ENCODE data around the gene ZNF341. TPM values are rescaled to one million over a fixed set of nuclear protein-coding genes. Genes with fewer than 3 reads are reported as not detected.

Gene ZNF341
- total and polyA plus RNA-seq, 2 donors (not counting 1 experiment from before 2014, with no cell fraction given): 9.1 to 10.9 TPM

- no peak for TF ChIP-seq CTCF (IDR thresholded peaks at IDR 0.05)
- no peak for TF ChIP-seq EZH2 (IDR thresholded peaks at IDR 0.05; ENCODE audit: borderline replicate concordance, insufficient read depth, low read depth, low read length, poor library complexity, severe bottlenecking)
- no peaks in the 10 kb centered on the region for H3K27me3 ChIP-seq (replicated peaks in 1 of 4; ENCODE audit: control extremely low read depth in 1 of 4, control insufficient read depth in 3 of 4, insufficient read depth in 4 of 4, low read length in 3 of 4)
- Mint-ChIP-seq H3K27ac (no peak overlapping the region), H3K4me1 (no peaks in the 10 kb centered on the region), H3K9me3 (ENCODE audit: insufficient read depth) (no peaks in the 10 kb centered on the region), H3K27me3 (no peaks in the 10 kb centered on the region), H3K4me3 (no peak overlapping the region)
- no peaks in the 10 kb centered on the region for H3K9me3 ChIP-seq (ENCODE audit: control extremely low read depth in 1 of 3, control insufficient read depth in 2 of 3, insufficient read depth in 1 of 3, low read length in 2 of 3)
- 94% methylated on average over 4 of the region's 4 CpGs for WGBS (ENCODE audit: insufficient coverage)
- H3K4me3 ChIP-seq (ENCODE audit: control extremely low read depth in 1 of 5, extremely low read depth in 1 of 5, insufficient read depth in 1 of 5, low read depth in 2 of 5, low read length in 4 of 5): no peak overlapping the region
- no peak overlapping the region for H2AFZ ChIP-seq (ENCODE audit: insufficient read depth, low read depth, low read length, poor library complexity, severe bottlenecking)
- no peaks in the 10 kb centered on the region for H3K79me2 ChIP-seq (ENCODE audit: control insufficient read depth, insufficient read depth, low read length)
- H4K20me1 ChIP-seq (ENCODE audit: control insufficient read depth, insufficient read depth, low read length, poor library complexity, severe bottlenecking): no peaks in the 10 kb centered on the region
- no peak overlapping the region for H3K9ac ChIP-seq (ENCODE audit: low read length)
- ATAC-seq (ENCODE audit: low read depth): no peak
- no peak overlapping the region for H3K4me2 ChIP-seq (replicated peaks; ENCODE audit: low read depth, low read length, poor library complexity, severe bottlenecking)
- intact Hi-C loops (cut with micrococcal nuclease): no loop called here
- H3K36me3 ChIP-seq (replicated peaks in 1 of 2; ENCODE audit: control extremely low read depth in 1 of 2, control insufficient read depth in 1 of 2, extremely low read depth in 1 of 2, insufficient read depth in 2 of 2, low read length in 1 of 2): no peaks in the 10 kb centered on the region
- no peak for DNase-seq
- no peak overlapping the region for H3K27ac ChIP-seq (ENCODE audit: low read length in 2 of 2)
- CTCF ChIA-PET: no interaction called here
- no peaks in the 10 kb centered on the region for H3K4me1 ChIP-seq (ENCODE audit: control insufficient read depth in 2 of 2, insufficient read depth in 2 of 2, low read length in 2 of 2)
- POLR2A ChIA-PET: interaction anchor here (1.0 kb wide), 1 partner anchor 20 kb away, joined by 3 read pairs; no protein-coding TSS in a partner anchor
Observed at GRCh38 chr20:33798444-33798843, 66.6 kb downstream of the ZNF341 start.

- ChIA-PET POLR2A (no interaction called here), CTCF (interaction anchor here (0.6 to 1.0 kb wide), 2 partner anchors 12 to 1923 kb away, joined by 3 read pairs; no protein-coding TSS in a partner anchor)
- H3K4me2 ChIP-seq (replicated peaks; ENCODE audit: low read depth, low read length, poor library complexity, severe bottlenecking): no peak overlapping the region
- DNase-seq (no peak), ATAC-seq (ENCODE audit: low read depth) (no peak)
- H3K4me3 Mint-ChIP-seq: no peak overlapping the region
- H3K9me3 Mint-ChIP-seq (ENCODE audit: insufficient read depth): no peaks in the 10 kb centered on the region
- no peak overlapping the region for H3K9ac ChIP-seq (ENCODE audit: low read length)
- no peak overlapping the region for H3K27ac ChIP-seq (ENCODE audit: low read length in 2 of 2)
- H3K4me1 ChIP-seq (ENCODE audit: control insufficient read depth in 2 of 2, insufficient read depth in 2 of 2, low read length in 2 of 2): no peaks in the 10 kb centered on the region
- no peak overlapping the region for H2AFZ ChIP-seq (ENCODE audit: insufficient read depth, low read depth, low read length, poor library complexity, severe bottlenecking)
- no peaks in the 10 kb centered on the region for H3K27me3 ChIP-seq (replicated peaks in 1 of 4; ENCODE audit: control extremely low read depth in 1 of 4, control insufficient read depth in 3 of 4, insufficient read depth in 4 of 4, low read length in 3 of 4)
- intact Hi-C loops (cut with micrococcal nuclease): no loop called here
- H3K27ac Mint-ChIP-seq: no peak overlapping the region
- H3K79me2 ChIP-seq (ENCODE audit: control insufficient read depth, insufficient read depth, low read length): no peaks in the 10 kb centered on the region
- H4K20me1 ChIP-seq (ENCODE audit: control insufficient read depth, insufficient read depth, low read length, poor library complexity, severe bottlenecking): no peaks in the 10 kb centered on the region
- TF ChIP-seq EZH2 (IDR thresholded peaks at IDR 0.05; ENCODE audit: borderline replicate concordance, insufficient read depth, low read depth, low read length, poor library complexity, severe bottlenecking) (no peak), CTCF (IDR thresholded peaks at IDR 0.05) (no peak)
- H3K9me3 ChIP-seq (ENCODE audit: control extremely low read depth in 1 of 3, control insufficient read depth in 2 of 3, insufficient read depth in 1 of 3, low read length in 2 of 3): no peaks in the 10 kb centered on the region
- no peaks in the 10 kb centered on the region for H3K4me1 Mint-ChIP-seq
- H3K36me3 ChIP-seq (replicated peaks in 1 of 2; ENCODE audit: control extremely low read depth in 1 of 2, control insufficient read depth in 1 of 2, extremely low read depth in 1 of 2, insufficient read depth in 2 of 2, low read length in 1 of 2): no peaks in the 10 kb centered on the region
- H3K27me3 Mint-ChIP-seq: peaks cover 6% of the 10 kb centered on the region
- 88% methylated on average over 1 of the region's 2 CpGs for WGBS (ENCODE audit: insufficient coverage)
- no peak overlapping the region for H3K4me3 ChIP-seq (ENCODE audit: control extremely low read depth in 1 of 5, extremely low read depth in 1 of 5, insufficient read depth in 1 of 5, low read depth in 2 of 5, low read length in 4 of 5)
Observed at GRCh38 chr20:33803921-33804337, 72.1 kb downstream of the ZNF341 start.
